Ascending aorta (tissue), 2 donors: Measurements from ENCODE around the gene CDK5RAP1. TPM values are rescaled to one million over a fixed set of nuclear protein-coding genes. Genes with fewer than 3 reads are reported as not detected.
A peak's percentile ranks its signal among the peaks of the same experiment; 100 is the strongest.

ENCODE experiments used
- DNase-seq, 2 donors: peaks; one replicate each; pipeline ENCODE4 v3.0.0-alpha.2; 2019; ENCODE audit warnings: low spot score in 2 of 2
- H3K27ac ChIP-seq, 2 donors: fragments of 200-600 bp; sonication (generic); one replicate each; pipeline ENCODE4 v1.5.1; 2016 to 2017; ENCODE audit warnings: mild to moderate bottlenecking in 1 of 2
- H3K27me3 ChIP-seq: fragments of 200-600 bp; sonication (generic); one replicate; pipeline ENCODE4 v1.5.1; 2017
- H3K36me3 ChIP-seq, 2 donors: fragments of 200-600 bp; sonication (generic); one replicate each; pipeline ENCODE4 v1.5.1; 2016
- H3K4me1 ChIP-seq, 2 donors: fragments of 200-600 bp; sonication (generic); one replicate each; pipeline ENCODE4 v1.5.1; 2016 to 2017; ENCODE audit warnings: mild to moderate bottlenecking in 1 of 2
- H3K4me3 ChIP-seq, 2 donors: fragments of 200-600 bp; sonication (generic); one replicate each; pipeline ENCODE4 v1.5.1; 2016 to 2017; ENCODE audit warnings: mild to moderate bottlenecking in 1 of 2
- H3K9me3 ChIP-seq, 2 donors: fragments of 200-600 bp; sonication (generic); one replicate each; pipeline ENCODE4 v1.5.1; 2016
- intact Hi-C: fragments of 100-400 bp; cut with DNase I; formaldehyde crosslinking; loops from one replicate; pipeline ENCODE4 v1.15.1; 2023
- total RNA-seq: library from RNA; depleted of rRNA; stranded (reverse); fragments of >200 nt; gene quantifications from one replicate; pipeline ENCODE4 v1.1.0, GENCODE V29; 2016
- TF ChIP-seq, protein P1 (sequence below), 3 experiments: fragments of 200-600 bp in 2 of 3; fragments of 450-650 bp in 1 of 3; sonication (generic) in 2 of 3; IDR thresholded peaks; one replicate each; pipeline ENCODE4 v1.5.1; 2016 to 2019; ENCODE audit warnings: antibody characterized with exemption in 3 of 3, mild to moderate bottlenecking in 1 of 3, moderate library complexity in 1 of 3

Gene CDK5RAP1
- total RNA-seq, 1 donor from 2014 or later = 42.8 TPM

DNA sequence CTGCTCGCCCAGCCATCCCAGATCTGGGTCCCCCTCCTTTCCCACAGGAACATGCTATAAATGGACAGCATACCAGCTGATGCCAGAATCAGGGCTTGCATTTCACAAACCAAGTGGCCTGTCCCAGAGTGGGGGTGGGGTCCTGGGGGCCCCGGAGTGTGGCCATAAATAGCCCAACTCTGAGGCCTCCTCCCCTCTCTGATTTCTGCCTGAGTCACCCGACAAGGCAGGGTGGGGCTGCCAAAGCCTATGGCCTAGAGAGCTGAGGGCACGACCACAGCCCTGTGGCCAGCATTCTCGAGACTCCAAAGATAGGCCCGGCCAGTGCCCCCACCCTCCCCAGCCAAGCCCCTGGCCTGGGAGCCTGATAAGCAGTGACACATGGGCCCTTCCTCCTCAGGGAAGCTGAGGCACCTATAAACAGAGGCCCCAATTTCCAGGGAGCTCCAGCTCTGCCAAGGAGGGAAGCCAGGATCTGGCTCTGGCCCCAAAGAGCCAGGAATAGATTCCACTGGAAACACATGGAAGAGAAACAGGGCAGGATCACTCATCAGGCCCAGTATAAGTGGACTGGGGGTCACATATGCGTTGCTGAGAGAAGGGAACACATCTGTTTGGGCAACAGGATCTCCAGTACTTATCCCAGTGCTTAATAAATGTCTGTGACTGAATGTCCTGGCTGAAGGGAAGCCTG, 22.0 kb upstream of the CDK5RAP1 start:
- Histone ChIP-seq H3K27ac (peak overlapping the region; percentile 89 to 91), H3K36me3 (peaks cover 0 to 6% of the 10 kb centered on the region in 2 donors), H3K9me3 (no peaks in the 10 kb centered on the region), H3K4me1 (peaks cover 11 to 32% of the 10 kb centered on the region in 2 donors), H3K27me3 (no peaks in the 10 kb centered on the region), H3K4me3 (no peak overlapping the region)
- TF ChIP-seq, protein P1, sequence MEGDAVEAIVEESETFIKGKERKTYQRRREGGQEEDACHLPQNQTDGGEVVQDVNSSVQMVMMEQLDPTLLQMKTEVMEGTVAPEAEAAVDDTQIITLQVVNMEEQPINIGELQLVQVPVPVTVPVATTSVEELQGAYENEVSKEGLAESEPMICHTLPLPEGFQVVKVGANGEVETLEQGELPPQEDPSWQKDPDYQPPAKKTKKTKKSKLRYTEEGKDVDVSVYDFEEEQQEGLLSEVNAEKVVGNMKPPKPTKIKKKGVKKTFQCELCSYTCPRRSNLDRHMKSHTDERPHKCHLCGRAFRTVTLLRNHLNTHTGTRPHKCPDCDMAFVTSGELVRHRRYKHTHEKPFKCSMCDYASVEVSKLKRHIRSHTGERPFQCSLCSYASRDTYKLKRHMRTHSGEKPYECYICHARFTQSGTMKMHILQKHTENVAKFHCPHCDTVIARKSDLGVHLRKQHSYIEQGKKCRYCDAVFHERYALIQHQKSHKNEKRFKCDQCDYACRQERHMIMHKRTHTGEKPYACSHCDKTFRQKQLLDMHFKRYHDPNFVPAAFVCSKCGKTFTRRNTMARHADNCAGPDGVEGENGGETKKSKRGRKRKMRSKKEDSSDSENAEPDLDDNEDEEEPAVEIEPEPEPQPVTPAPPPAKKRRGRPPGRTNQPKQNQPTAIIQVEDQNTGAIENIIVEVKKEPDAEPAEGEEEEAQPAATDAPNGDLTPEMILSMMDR (IDR thresholded peaks at IDR 0.05) = no peak
- intact Hi-C loops = loop anchor here (1.0 to 2.0 kb wide), 3 partner anchors 9 to 68 kb away; partner anchors contain the start of genes CBFA2T2 and SNTA1
- DNase-seq = peak; percentile 75 to 95

- no peak overlapping the region for H3K4me3 ChIP-seq
- TF ChIP-seq, protein P1 (IDR thresholded peaks at IDR 0.05) = no peak
- peak; percentile 23 to 83 for DNase-seq
- peaks cover 11 to 35% of the 10 kb centered on the region in 2 donors for H3K4me1 ChIP-seq
- no peaks in the 10 kb centered on the region for H3K27me3 ChIP-seq
- no peaks in the 10 kb centered on the region for H3K9me3 ChIP-seq
- intact Hi-C loops = loop anchor here (5.0 kb wide), 1 partner anchor 33 kb away; no protein-coding TSS in a partner anchor
- H3K27ac ChIP-seq = peak overlapping the region; percentile 61 to 72
- peaks cover 6 to 14% of the 10 kb centered on the region in 2 donors for H3K36me3 ChIP-seq
Measured at GRCh38 chr20:33419140-33419974, 18.0 kb upstream of the CDK5RAP1 start.

GRCh38 chr20:33418033-33418432, 16.7 kb upstream of the CDK5RAP1 start:
- Histone ChIP-seq H3K36me3 (peaks cover 7 to 17% of the 10 kb centered on the region in 2 donors), H3K4me1 (peaks cover 8 to 23% of the 10 kb centered on the region in 2 donors), H3K27me3 (no peaks in the 10 kb centered on the region), H3K9me3 (no peaks in the 10 kb centered on the region), H3K27ac (no peak overlapping the region), H3K4me3 (no peak overlapping the region)
- intact Hi-C loops = loop anchor here (5.0 kb wide), 1 partner anchor 34 kb away; no protein-coding TSS in a partner anchor
- DNase-seq = no peak
- TF ChIP-seq, protein P1 (IDR thresholded peaks at IDR 0.05) = no peak

DNA sequence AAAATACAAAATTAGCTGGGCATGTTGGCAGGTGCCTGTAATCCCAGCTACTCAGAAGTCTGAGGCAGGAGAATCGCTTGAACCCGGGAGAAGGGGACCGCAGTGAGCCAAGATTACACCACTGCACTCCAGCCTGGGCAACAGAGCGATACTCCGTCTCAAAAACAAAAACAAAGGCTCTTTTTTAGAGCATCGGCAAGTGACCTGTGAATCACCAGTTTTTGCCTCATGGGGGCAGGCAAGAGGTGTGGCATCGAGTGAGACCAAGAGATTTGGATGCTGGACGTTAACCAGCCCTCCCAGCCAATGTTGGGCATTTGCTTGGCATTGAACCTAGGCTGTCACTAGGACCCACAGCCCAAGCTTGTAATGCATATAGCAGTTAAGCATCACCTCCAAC, 14.6 kb upstream of the CDK5RAP1 start:
- no peak overlapping the region for H3K27ac ChIP-seq
- TF ChIP-seq, protein P1 (IDR thresholded peaks at IDR 0.05) = peak; percentile 48 to 77 (median 66)
- H3K27me3 ChIP-seq = no peaks in the 10 kb centered on the region

GRCh38 chr20:33412484-33412838, 11.1 kb upstream of the CDK5RAP1 start:
- Histone ChIP-seq H3K4me1 (peaks cover 0 to 5% of the 10 kb centered on the region in 2 donors), H3K36me3 (peaks cover 42 to 64% of the 10 kb centered on the region in 2 donors), H3K9me3 (no peaks in the 10 kb centered on the region), H3K27me3 (no peaks in the 10 kb centered on the region), H3K27ac (no peak overlapping the region), H3K4me3 (no peak overlapping the region)
- DNase-seq = no peak
- TF ChIP-seq, protein P1 (IDR thresholded peaks at IDR 0.05) = no peak
- intact Hi-C loops = no loop called here

More for the DNA sequence above, 14.6 kb upstream of the CDK5RAP1 start:
- Histone ChIP-seq H3K36me3 (peaks cover 28 to 34% of the 10 kb centered on the region in 2 donors), H3K4me3 (no peak overlapping the region), H3K4me1 (peaks cover 2 to 14% of the 10 kb centered on the region in 2 donors), H3K9me3 (no peaks in the 10 kb centered on the region)
- peak in 1 of 2 donors; percentile 75 for DNase-seq
- intact Hi-C loops = loop anchor here (5.0 kb wide), 1 partner anchor 36 kb away; no protein-coding TSS in a partner anchor
